GM21723 (cell line): ENCODE data around the gene ZNF428.

ENCODE experiments used
- ATAC-seq: cut with Tn5 transposase; IDR thresholded peaks from one replicate; pipeline ENCODE4 v1.9.1; 2021; ENCODE audit warnings: mild to moderate bottlenecking, moderate library complexity; ENCODE audit not compliant: unreplicated experiment

Gene ZNF428

GRCh38 chr19:43564800-43565199, 54.6 kb downstream of the ZNF428 start:
- no peak for ATAC-seq

GRCh38 chr19:43563816-43564457, 55.5 kb downstream of the ZNF428 start:
- no peak for ATAC-seq

DNA sequence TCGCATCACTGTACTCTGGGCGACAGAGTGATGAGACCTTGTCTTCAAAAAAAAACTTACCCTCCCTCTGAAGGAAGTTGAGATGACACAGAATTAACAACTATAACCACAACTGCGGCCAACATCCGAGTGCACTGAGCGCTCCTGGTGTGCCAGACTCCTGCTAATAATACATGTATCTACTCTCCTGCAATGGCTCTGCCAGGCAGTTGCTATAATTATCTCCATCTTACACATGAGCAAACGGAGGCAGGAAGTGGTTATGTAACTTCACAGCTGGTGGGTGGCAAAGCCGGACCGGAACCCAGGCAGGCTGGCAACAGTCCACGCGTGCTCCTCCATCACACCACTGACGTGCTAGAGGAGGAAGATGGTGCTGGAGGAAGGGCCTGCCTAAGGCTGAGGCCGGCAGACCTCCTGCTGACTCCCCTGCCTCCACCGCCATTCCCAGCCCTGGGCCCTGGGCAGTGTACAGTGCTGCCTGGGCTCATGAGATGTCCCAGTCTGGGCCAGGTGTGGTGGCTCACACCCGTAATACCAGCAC, 56.7 kb downstream of the ZNF428 start:
- ATAC-seq: peak; percentile 65

DNA sequence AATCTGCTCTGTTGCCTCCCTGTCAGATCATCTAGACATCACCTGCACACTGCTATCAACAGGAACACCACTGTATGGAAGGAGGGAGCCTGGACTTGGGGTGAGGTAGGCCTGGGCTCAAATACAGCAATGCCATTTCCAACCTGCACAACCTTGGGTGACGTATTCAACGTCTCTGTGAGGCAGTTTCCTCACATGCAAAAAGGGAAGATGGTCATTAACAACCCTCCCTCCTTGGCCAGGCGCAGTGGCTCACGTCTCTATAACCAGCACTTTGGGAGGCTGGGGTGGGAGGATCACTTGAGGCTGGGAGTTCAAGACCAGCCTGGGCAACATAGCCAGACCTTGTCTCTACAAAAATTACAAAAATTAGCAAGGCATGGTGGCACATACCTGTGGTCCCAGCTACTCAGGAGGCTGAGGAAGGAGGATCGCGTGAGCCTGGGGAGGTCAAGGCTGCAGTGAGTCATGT, 57.2 kb downstream of the ZNF428 start:
- no peak for ATAC-seq

GRCh38 chr19:43561139-43561970, 58.1 kb downstream of the ZNF428 start:
- ATAC-seq: no peak

GRCh38 chr19:43560687-43561086, 58.7 kb downstream of the ZNF428 start:
- no peak for ATAC-seq
